ENCODE data around the gene PTPRM.

Gene PTPRM

DNA sequence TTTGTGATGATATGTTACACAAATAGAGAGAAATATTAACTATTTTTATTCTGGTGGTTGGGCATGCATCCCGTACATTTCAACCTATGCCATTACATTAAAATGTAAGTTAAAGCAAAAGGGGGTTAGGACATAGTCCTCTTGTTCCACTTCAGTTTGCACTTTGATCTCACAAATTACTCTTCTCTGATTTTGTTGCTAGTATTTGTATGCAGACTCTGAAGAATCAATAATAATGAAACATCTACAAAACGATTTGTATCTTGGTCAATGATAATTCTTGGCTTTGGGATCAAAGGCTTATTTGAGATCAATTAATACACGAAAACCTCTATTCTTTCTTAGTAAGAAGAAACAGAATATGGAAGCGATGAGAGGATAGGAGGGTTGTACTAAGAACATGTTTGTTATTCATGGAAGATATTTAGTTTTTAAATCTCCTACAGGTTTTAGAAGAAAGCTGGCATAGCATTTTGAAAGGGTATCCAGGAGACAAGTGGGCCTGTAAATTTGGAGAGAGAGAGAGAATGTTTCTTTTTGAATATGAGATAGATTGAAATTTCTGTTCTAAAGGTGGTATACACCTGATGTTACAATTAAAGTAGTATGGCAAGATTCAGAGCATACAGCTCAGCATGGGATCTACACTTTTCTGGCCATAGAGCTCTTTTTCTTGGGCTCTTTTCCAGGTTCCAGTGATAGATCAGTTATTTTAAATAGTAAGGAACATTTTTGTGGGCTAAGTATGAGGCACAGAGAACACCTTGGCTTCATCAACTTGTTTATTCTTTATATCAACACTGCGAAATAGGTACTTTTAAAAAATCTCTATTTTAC lies 347.9 kb downstream of the PTPRM start:
- no peak for ATAC-seq
- TF ChIP-seq GLIS3 (CRISPR knock-in tag; IDR thresholded peaks at IDR 0.05) (no peak), ISL1 (CRISPR knock-in tag; IDR thresholded peaks at IDR 0.05) (no peak), POU6F1 (CRISPR knock-in tag; IDR thresholded peaks at IDR 0.05; ENCODE audit: borderline replicate concordance, low read depth) (no peak), ESRRG (CRISPR knock-in tag; IDR thresholded peaks at IDR 0.05) (no peak), TSHZ2 (CRISPR knock-in tag; IDR thresholded peaks at IDR 0.05) (no peak), TOX (CRISPR knock-in tag; IDR thresholded peaks at IDR 0.05; ENCODE audit: borderline replicate concordance) (no peak), TCF4 (CRISPR knock-in tag; IDR thresholded peaks at IDR 0.05; ENCODE audit: borderline replicate concordance) (no peak), ZC3H10 (CRISPR knock-in tag; IDR thresholded peaks at IDR 0.05) (no peak), ZFP3 (CRISPR knock-in tag; IDR thresholded peaks at IDR 0.05) (no peak), BACH2 (CRISPR knock-in tag; IDR thresholded peaks at IDR 0.05; ENCODE audit: borderline replicate concordance) (no peak), ZNF70 (CRISPR knock-in tag; IDR thresholded peaks at IDR 0.05) (no peak), ARNTL (CRISPR knock-in tag; IDR thresholded peaks at IDR 0.05; ENCODE audit: borderline replicate concordance, low read depth) (no peak)

GRCh38 chr18:7918701-7919100 lies 351.6 kb downstream of the PTPRM start:
- TF ChIP-seq, protein P1, sequence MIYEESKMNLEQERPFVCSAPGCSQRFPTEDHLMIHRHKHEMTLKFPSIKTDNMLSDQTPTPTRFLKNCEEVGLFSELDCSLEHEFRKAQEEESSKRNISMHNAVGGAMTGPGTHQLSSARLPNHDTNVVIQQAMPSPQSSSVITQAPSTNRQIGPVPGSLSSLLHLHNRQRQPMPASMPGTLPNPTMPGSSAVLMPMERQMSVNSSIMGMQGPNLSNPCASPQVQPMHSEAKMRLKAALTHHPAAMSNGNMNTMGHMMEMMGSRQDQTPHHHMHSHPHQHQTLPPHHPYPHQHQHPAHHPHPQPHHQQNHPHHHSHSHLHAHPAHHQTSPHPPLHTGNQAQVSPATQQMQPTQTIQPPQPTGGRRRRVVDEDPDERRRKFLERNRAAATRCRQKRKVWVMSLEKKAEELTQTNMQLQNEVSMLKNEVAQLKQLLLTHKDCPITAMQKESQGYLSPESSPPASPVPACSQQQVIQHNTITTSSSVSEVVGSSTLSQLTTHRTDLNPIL (CRISPR knock-in tag; IDR thresholded peaks at IDR 0.05; ENCODE audit: low read depth) = no peak
- TF ChIP-seq ZNF8 (CRISPR knock-in tag; IDR thresholded peaks at IDR 0.05) (no peak), RARB (CRISPR knock-in tag; IDR thresholded peaks at IDR 0.05) (no peak), ZNF70 (CRISPR knock-in tag; IDR thresholded peaks at IDR 0.05) (no peak), PPARA (CRISPR knock-in tag; IDR thresholded peaks at IDR 0.05; ENCODE audit: borderline replicate concordance) (no peak), BACH2 (CRISPR knock-in tag; IDR thresholded peaks at IDR 0.05; ENCODE audit: borderline replicate concordance) (no peak), OSR1 (CRISPR knock-in tag; IDR thresholded peaks at IDR 0.05) (no peak), ESRRG (CRISPR knock-in tag; IDR thresholded peaks at IDR 0.05) (no peak), ZNF565 (CRISPR knock-in tag; conservative IDR thresholded peaks at IDR 0.05; ENCODE audit: low read depth) (no peak), ZFP30 (CRISPR knock-in tag; IDR thresholded peaks at IDR 0.05) (no peak), GLIS3 (CRISPR knock-in tag; IDR thresholded peaks at IDR 0.05) (no peak), PATZ1 (CRISPR knock-in tag; IDR thresholded peaks at IDR 0.05; ENCODE audit: borderline replicate concordance) (no peak), ZC3H10 (CRISPR knock-in tag; IDR thresholded peaks at IDR 0.05) (no peak), POU6F1 (CRISPR knock-in tag; IDR thresholded peaks at IDR 0.05; ENCODE audit: borderline replicate concordance, low read depth) (no peak), TSHZ2 (CRISPR knock-in tag; IDR thresholded peaks at IDR 0.05) (no peak), TCF4 (CRISPR knock-in tag; IDR thresholded peaks at IDR 0.05; ENCODE audit: borderline replicate concordance) (no peak), TOX (CRISPR knock-in tag; IDR thresholded peaks at IDR 0.05; ENCODE audit: borderline replicate concordance) (no peak)
- no peak for ATAC-seq

Measured in SK-N-SH treated with all-trans-retinoic acid at 6 μM for 48 hours (cell line).